GM18520 (cell line): Measurements from ENCODE around the gene STX17.

Experiments
- ATAC-seq: cut with Tn5 transposase; IDR thresholded peaks from one replicate; pipeline ENCODE4 v1.9.1; 2021; ENCODE audit not compliant: unreplicated experiment

The STX17 gene

DNA sequence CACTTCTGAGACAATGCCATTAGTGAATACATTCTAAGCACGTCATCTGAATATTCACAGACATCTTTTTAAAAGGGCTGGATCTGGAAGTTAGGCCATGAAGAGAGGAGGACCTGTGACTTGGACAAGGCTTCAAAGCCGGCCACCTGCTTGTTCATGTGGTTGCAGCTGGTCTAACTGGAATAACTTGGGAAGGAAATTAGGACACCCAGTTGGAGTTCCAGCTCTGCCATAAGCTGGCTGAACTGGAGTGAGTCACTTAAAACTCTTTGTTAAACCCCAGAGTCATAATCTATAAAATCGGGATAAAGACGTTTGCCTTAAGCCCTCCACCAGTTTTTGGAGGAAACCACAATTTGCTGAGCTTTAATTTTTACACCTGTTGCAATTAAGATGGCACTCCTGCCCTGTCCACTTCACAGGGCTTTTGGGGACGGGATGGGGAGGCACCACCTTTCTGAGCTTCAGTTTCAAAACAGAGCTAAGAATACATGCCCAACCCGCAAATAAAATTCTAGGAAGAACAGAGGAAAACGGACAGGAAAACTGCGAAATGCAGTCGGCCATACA is 536 bp upstream of the STX17 start:
- no peak for ATAC-seq

DNA sequence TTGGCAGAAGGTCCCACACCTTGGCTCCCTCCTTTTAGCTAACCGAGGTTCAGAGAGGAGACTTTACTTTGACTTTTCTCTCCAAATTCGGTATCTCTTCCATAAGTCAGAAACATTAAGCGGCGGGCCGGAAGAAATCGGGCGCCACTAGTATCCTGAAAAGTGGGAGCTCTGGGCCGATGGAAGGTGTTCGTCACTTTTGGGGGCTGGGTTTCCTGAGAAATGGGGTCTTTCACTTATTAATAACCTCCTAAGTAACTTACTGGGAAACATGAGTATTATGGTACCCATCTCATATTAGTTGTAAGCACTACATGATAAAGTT is 716 bp downstream of the STX17 start:
- ATAC-seq: no peak

DNA sequence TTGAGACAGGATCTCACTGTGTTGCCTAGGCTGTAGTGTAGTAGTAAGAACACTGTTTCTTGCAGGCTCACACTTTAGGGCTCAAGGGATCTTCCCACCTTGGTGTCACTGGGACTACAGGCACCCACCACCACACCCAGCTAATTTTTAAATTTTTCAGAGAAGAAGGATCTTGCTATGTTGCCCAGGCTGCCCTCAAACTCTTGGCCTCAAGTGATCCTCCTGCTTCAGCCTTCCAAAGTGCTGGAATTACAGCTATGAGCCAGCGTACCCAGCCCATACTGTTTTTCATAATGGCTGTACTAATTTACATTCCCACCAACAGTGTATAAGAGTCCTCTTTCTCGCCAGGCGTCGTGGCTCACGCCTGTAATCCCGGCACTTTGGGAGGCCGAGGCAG is 5.1 kb downstream of the STX17 start:
- ATAC-seq: no peak

DNA sequence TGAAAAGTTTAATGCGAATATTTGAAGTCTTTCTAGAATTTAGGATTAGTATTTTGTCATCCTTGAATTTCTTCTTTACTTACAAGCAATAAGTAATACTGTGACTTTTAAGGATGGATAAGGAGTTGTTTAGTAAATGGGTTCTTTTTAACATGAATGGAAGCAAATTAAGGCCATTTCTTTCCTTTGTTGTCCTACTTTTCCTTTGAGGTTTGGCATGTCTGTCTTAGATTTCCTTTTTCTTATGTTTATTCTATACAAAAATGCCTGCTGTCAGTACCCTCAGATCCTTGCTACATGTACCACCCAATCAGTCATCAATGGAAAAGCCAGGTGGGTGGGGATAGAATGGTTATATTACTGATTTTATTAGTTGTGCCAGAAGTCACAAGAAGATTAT is 10.2 kb downstream of the STX17 start:
- ATAC-seq: no peak

DNA sequence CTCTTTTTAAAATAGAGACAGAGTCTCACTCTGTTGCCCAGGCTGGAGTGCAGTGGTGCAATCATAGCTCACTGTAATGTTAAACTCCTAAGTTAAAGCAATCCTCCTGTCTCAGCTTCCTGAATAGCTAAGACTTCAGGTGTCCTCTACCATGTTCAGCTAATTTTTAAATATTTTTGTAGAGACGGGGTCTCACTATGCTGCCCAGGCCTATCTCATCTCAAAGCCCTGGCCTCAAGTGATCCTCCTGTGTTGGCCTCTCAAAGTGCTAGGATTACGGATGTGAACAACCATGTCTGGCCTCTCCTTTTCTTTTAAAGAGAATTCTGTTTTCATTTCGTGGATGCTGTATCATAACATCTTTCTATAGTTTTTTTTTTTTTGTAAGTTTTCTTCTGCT is 11.7 kb downstream of the STX17 start:
- no peak for ATAC-seq

DNA sequence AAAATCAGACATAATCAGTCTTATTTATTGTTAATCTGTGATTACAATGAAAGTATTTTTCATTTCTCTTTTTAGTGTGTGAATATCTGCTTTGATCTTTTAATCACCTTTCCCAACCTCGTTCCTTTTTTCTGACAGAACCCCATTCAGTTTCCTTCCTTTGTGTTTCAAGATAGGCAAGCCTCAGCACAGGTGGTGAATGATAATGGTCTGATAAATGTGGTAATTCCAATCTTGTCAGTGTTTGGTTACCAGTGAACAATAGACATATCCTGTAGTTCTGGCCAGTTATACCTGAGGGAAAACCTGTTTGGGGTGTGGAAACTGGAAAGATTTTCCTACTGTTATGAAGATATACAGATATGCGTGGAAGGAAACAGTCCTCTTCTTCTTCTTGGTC is 13.5 kb downstream of the STX17 start:
- no peak for ATAC-seq

DNA sequence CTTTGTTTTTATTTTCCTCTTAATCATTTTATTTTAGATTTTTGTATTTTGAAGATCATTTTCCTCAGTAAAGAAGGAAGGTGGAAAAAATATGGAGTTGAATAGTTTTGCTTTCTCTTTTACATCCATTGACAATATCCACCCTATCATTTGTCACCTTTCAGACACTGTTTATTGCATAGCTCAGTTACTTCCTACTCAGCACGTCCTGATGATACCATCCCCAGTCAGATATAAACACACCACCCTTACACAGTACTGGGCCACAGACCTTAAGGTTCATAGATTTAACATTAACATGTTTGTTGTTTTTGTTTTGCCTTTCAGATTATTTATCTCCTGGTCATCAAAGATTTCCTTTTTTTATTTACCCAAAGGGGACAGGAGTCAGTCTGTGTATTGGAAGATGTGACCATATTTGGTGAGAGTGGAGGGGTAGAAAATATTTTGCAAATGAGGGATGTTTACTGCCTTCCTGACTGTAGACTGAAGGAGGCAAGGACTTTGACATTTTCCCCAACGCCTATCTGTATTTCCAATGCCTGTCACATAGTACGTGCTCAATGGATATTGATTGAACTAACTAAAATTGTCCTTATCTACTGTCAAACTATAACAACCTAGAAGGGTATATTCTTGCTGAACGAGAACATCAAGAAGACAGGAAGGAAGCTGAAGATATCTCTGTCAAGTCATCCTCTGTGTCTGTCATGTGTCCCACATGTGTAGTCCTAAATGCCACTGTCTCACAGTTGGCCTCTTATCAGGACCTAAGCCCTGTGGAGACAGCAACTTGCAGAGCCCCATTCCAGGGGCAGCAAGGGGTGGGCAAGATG is 15.6 kb downstream of the STX17 start:
- ATAC-seq: no peak

DNA sequence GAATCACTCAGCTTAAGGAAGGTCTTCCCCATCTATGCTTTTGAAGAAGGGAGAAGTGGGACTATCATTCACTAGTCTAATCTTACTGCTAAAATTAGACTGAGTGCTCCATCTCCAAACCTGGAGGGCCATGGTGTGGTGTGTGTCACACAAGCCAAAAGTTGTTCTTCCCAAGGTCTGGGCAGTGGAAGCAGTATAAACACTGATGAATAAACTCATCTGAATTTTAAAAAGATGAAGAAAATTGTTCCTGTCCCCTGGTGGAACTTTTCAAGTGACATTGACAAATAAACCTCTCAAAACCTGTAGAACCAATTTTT is 16.2 kb downstream of the STX17 start:
- ATAC-seq: no peak

DNA sequence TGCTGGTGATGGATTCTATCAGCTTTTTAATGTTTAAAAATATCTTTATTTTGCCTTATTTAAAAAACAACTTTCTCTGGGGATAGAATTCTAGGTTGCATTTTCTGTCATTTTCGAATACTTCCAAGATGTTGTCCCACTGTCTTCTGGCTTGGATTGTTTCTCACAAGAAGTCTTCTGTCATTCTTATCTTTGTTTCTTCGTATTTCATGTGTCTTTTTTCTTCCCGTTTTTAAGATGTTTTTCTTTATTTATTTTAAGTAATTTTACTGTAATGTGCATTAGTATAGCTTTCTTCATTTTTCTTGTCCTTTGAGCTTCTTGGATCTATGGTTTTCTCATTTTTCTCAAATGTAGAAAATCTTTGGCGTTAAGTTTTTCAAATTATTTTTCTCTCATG is 19.1 kb downstream of the STX17 start:
- ATAC-seq: no peak

DNA sequence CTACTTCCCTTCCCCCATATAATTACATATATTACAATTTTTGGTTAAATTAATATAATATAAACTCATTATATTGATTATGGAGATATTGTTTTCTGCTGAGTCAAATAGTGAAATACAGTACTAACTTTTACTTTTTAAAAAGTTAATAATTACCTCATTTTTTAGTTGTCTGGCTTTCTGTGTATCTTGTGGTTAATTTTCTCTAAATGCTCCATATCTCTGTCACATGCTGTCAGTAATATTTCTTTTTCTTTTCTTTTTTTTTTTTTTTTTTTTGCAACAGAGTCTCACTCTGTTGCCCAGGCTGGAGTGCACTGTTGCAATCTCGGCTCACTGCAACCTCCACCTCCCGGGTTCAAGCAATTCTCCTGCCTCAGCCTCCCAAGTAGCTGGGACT is 23.2 kb downstream of the STX17 start:
- ATAC-seq: no peak

DNA sequence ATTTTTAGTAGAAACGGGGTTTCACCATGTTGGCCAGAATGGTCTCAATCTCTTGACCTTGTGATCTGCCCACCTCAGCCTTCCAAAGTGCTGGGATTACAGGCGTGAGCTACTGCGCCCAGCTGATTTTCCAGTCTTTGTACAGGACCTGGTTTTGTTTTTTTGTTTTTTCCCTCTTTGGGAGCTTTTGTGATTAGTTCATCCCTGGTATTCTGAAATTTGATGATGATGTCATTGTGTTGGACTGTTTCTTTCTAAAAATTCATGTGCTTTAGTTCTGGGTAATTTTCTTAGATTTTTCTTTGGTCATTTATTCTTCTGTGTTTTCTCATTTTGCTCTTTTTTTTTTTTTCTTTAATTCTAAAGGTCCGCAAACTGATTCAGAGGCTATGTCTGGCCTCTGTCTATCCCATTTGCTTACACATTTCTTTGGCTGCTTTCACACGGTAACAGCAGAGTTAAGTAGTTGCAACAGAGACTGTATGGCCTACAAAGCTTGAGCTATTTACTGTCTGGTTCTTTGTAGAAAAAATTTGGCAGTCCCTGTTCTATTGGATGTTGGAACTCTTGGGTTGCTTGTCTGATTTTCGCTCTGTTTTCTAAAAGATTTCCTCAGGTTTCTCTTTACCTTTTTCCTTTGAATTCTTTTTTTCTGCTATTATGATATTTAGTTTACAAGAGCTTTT is 24.8 kb downstream of the STX17 start:
- no peak for ATAC-seq

DNA sequence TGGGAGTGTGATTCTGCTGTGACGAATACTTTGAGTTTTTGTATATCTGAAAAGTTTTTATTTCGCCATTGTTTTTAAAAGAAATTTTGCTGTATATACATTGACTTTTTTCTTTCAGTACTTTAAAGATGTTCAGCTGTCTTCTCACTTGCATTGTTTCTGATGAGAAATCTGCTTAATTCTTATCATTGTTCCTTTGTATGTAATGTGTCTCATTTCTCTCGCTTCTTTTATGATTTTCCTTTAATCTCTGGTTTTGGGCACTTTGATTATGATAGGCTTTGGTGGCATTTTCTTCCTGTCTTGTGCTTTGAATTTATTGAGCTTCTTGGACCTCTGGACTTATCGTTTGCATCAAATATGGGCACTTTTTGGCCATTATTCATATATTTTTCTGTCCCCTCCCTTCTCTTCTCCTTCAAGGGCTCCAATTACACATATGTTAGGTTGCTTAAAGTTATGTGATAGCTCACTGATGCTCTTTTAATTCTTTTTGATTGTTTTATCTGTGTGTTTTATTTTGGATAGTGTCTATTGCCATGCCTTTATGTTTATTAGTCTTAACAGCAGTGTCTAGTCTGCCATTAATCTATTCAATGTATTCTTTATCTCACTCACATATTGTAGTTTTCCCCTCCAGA is 30.6 kb downstream of the STX17 start:
- ATAC-seq: no peak

DNA sequence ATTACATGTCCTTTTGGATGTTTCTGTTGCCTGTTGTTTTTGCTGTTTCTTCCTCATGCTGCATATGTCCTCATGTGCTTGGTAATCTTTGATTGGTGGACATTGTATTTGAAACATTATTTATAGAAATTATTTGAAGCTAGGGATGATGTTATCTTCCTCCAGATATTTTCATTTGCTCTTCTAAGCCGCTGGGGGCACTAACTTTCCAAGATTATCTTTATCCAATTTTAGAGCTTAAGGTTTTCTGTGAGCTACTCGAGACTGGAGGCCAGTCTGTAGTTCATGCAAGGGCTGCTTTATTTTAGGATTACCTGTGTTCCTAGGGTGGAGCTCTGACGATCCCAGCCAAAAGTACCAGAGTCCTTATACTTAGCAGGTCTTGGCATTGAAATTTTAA is 40.9 kb downstream of the STX17 start:
- ATAC-seq: no peak

DNA sequence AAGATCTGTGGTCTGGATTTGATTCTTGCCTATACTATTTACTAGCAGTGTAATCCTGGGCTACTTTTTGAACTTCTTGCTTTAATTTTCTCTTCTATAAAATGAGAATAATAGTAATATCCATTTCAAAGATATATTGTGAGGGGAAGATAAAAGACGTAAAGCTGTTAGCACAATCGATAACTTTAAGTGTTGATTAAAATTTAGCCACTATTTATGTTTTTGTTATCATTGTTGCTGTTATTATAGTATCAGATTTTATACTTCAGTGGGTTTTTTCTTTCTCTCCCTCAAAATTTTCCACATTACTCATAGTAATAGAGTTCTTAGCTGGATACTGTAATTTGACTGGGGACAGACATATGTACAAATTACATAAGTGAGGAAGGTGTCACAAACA is 42.0 kb downstream of the STX17 start:
- no peak for ATAC-seq

DNA sequence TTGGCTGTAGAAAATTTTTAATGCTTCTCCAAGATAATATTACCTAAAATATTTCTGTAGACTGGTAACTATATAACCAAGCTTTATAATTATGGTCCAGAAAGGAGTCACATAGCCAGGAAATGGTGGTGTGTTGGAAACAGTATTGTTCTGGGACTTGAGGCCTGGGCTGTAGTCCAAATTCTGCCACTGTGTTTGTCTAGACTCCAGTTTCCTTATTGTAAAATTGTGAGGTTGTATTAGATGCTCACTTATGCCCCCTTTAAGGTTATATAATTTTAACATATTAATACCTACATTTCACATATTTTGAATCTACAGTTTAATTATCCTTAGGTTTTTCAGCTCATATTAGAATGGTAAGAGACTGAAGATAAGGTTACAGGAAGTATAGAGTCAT is 42.4 kb downstream of the STX17 start:
- ATAC-seq: no peak

DNA sequence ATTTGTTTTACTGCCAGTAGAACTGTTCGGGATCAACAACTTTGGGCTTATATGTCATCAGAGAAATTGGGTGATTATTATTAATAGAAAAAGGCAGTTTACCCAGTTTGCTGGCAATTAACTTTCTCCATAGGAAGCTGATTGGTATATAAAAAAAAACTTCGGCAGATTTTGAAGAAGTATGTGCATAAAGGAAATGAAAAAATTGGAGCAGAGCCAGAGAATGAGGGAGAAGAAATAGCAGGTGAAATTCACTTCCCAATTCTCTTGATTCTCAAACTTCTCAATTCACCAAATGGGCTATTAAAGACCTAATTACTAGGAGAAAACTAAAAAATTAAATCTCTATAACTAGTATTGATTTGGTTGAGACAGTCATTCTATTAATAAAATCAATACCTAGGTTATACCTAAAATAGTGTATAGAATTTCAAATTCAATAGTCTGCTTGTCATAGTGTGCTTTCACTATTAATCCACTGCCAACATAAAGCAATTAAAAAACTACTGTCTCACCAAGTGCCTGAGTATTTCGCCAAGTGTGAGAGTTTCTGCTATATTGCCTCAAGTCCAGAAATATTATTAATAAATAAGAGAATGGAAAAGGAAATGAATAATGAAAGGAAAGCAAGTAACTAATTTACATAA is 47.5 kb downstream of the STX17 start:
- no peak for ATAC-seq

DNA sequence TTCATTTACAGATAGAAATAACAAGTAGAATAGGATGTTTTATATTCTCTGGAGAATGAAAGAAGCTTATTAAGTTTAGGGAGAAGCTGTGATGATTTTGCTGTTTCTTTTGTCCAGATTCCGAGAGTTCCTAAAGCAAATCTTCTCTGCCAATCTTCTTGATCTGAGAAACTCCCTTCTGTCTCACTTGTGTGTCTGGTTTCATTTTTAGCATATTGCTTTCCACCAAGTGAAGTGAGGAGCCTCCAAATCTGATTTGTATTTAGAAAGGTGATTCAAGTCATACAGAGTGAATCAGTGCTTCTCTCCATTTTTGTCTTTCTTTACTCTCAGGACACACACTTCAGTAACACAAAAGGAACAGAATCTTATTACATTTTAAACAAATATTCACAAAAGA is 48.4 kb downstream of the STX17 start:
- no peak for ATAC-seq

DNA sequence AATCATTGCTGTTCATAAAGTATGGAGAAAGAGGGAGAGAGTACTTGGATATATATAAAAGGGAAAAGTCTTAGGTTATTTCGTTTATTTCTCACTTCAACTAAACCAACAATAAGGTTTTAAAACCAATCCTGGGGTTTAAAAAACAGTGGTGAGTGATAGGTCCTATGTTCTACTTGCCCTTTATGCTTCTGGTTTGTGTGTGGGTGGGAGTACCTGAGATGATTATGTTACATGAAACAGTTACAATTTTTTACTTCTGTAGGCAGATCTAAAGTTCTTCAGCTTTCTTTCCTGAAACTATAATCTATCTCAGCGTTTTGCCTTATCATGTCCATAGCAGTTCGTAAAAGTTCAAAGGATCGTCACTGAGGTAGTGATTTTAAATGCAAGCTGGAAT is 49.2 kb downstream of the STX17 start:
- ATAC-seq: no peak

DNA sequence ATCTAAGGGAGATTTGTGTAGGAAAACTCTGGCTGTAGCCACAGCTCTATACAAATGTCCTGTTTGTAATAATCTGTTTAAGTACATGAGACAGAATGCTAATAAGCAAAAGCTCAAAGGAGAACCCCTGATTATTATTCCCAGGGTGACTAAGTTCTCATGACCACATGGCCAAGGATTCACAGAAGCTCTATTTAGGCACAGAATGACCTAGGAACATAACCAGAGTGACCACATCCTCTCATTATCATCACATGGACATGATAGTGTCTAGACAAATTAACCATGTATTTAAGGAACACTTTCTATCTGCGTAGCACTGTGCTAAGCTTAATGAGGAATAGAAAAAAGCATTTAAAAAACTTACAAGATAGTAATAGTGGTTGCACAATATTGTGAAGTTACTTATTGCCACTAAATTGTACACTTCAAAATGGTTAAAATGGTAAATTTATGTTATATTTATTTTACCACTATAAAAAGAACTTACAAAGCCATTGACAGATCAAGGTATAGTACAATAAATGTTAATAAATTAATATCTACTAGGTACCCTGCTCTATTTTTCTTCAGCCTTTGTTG is 56.3 kb downstream of the STX17 start:
- no peak for ATAC-seq

DNA sequence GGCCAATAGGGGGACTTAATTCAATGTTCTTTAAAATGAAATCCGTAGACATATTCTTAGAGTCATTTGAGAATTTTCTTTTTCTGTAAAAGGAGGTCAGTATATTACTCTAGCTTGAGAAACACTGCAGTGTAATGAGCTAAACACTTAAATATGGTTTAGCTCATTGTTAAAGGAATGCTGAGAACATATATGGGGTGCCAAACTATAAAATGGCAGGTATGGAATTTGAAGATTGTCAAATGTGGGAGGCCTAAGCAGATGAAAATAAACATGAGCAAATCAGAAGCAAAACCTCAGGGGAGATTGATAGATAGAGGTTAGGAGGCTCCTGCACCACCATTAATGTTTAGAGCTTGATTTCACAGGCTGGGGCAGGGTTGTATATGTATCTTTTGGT is 57.9 kb downstream of the STX17 start:
- ATAC-seq: no peak

DNA sequence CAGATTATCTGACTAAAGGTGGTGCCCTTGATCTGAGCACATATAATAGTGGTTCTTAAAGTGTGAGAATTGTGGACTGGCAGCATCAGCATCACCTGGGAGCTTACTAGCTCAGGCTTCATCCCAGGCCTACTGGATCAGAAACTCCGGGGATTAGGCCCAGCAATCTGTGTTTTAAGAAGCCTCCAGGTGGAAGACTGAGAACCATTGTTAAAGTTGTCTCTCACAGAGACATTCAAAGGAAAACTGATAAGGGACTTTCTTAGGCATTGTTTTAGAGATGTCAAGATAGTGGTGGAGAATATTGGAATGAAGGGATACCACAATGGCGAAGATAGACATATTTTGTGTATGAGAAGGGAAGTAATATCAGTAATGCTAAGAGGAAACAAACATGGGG is 59.5 kb downstream of the STX17 start:
- ATAC-seq: no peak
